Astrocyte of the spinal cord (primary cell): ENCODE data around the gene RPS3.
A peak's percentile ranks its signal among the peaks of the same experiment; 100 is the strongest.

Experiments used
- DNase-seq: peaks from one replicate; pipeline ENCODE4 v3.0.0; 2011; ENCODE audit warnings: low read depth, low spot score
- H3K4me3 ChIP-seq: 2 replicates; pipeline ENCODE4 v1.5.1; 2011; ENCODE audit warnings: low read depth, mild to moderate bottlenecking, low read length, moderate library complexity
- in situ Hi-C: cut with HindIII; loops from 2 replicates; pipeline ENCODE4 v1.10.0; 2017; ENCODE audit warnings: low sequenced_read_pairs
- TF ChIP-seq, protein P1 (sequence below): IDR thresholded peaks from 2 replicates; pipeline ENCODE4 v1.5.1; 2012; ENCODE audit warnings: low read depth, mild to moderate bottlenecking, low read length, inconsistent platforms

Gene RPS3

DNA sequence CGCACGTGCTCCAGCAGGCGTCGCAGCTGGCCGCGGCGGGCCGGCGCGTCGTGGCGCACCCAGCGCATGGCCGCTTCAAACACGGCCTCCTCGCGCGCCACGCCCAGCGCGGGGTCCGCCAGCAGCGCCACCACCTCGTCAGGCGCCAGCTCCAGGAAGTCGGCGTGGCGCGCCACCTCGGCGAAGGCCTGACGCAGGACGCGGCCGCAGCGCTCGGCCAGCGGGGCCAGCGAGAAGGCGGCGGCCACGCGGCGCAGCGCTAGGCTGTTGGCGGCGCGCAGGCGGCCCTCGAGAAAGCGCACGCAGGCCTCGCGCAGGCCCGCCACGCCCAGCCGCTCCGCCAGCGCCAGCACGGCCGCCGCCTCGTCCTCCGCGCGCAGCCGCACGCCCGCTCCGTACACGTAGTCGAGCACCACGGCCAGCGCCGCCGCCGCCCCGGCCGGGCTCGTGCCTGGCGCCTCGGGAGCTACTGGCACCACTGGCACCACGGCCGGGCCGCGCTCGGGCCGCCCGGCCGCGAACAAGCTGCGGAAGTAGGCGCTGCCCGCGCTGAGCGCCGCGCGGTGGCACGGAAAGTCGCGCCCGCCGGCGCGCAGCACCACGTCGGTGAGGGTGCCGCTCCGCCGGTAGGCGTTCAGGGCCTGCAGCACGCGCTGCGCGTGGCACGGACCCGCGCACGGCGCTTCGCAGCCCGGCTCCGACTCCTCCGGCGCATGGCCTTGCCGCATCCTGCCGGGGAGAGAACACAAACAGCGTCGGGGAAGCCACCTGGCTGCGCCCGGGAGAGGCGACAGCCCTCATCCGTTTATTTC, 30.8 kb downstream of the RPS3 start:
- TF ChIP-seq, protein P1, sequence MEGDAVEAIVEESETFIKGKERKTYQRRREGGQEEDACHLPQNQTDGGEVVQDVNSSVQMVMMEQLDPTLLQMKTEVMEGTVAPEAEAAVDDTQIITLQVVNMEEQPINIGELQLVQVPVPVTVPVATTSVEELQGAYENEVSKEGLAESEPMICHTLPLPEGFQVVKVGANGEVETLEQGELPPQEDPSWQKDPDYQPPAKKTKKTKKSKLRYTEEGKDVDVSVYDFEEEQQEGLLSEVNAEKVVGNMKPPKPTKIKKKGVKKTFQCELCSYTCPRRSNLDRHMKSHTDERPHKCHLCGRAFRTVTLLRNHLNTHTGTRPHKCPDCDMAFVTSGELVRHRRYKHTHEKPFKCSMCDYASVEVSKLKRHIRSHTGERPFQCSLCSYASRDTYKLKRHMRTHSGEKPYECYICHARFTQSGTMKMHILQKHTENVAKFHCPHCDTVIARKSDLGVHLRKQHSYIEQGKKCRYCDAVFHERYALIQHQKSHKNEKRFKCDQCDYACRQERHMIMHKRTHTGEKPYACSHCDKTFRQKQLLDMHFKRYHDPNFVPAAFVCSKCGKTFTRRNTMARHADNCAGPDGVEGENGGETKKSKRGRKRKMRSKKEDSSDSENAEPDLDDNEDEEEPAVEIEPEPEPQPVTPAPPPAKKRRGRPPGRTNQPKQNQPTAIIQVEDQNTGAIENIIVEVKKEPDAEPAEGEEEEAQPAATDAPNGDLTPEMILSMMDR = no peak
- peak; percentile 54 for DNase-seq
- peak overlapping the region; percentile 14 for H3K4me3 ChIP-seq
- in situ Hi-C loops = no loop called here

DNA sequence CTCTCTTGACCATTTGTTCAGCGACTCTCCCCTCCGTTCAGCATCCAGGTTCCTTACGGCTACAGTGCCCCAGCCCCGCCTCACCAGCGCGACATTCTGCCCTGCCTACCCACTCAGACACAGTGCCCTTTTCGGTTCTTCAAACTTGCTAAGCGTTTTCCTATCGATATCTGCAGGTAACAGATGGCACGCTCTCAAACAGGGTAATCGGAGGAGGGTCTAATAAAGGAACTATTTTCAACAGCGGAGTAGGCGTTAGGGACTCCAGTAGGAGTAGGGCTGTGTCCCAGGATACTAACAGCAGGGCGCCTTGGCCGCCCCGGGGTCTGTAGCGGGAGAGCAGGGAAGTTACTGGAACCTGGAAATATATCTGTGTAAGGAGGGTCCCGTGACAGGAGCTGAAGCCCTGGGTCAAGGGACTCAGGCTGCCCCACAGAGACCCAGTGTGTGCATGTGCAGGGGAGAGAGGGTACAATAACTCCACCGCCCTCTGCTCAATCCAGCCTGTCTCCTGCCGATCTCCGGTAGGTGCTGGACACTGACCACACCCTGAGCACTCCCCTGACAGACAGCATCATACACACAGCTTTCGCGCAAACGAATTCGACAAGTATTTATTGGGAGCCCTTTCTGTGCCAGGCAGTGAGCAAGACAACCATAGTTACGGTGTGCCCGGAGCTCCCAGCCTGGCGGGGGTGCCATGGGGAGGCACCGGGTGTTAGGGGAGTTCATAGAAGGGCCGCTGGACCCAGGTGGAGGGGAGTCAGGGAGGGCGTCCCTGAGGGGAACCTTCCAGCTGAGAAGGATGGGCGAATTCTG, 31.6 kb downstream of the RPS3 start:
- no peak for DNase-seq
- TF ChIP-seq, protein P1 = no peak
- H3K4me3 ChIP-seq = peak overlapping the region; percentile 14
- in situ Hi-C loops = no loop called here

DNA sequence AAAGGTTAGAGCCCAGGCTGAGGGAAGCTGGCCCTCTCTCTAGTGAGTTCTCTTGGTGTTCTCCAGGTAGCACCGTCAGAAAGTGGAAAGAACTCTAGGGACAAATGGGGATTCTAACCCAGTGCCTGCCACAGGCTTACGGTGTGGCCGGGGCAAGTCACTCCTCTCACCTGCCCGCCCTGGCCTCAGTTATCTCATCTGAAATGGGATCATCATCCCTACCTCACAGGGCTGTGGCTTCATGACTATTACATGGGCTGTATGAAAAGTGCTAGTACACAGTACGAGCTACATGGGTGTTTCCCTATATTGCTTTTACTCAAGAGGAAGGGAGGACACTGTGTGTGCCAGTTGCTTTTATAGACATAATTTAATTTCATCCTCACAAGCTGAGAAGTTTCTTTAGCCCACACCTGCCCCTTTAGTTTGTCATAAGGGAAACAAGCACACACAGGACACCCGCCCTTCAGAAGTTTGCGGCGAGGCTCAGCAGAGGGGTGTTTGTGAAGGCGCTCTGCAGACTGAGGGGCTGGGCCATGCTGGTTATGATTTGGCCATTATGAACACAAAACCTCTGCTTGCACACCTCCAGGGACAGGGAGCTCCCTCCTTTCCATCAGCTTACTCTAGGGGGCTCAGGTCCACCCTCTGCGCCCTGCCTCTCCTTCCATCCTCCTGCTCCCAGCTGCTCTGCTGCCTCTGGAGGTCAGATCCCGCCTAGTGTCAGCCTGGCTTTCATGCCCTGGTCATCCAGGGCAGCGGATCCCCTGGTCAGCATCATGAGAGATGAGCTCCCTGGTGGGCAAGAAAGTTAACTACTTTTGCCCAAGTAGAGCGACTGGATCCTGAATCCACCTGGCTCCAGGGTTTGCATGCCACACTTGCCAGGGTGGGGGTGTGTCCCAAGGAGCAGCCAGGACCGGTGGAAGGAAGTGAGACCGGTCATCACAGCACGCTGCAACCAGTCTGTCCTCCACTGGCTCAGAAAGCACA, 32.5 kb downstream of the RPS3 start:
- no peak overlapping the region for H3K4me3 ChIP-seq
- TF ChIP-seq, protein P1 = no peak
- in situ Hi-C loops = no loop called here
- no peak for DNase-seq

DNA sequence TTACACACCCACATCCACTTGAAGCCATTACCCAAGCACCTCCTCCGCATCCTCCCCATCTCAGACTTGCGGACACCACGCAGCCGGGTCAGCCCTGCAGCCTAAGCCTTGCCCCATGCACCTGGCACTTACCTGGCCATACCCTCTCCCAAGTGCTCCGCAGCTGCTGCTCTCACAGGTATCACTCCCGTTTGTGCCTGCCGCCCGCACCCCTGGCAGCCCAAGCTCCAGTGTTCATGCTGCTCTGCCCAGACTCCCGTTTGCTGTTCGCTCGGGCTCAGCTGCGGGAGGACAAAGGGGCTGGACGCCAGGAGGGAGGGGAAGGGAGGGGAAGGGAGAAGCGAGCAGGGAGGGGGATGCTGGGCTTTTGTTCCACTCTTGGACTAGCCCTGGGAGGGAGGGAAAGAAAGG, 33.6 kb downstream of the RPS3 start, which contains the start of gene KLHL35:
TSS of gene KLHL35 (minus strand) at position 293 of the 411 bp plus-strand sequence. CDS start 2,574 bp downstream, outside the sequence.
- no peak for DNase-seq
- TF ChIP-seq, protein P1 = no peak
- no peak within 1 kb of the TSS for H3K4me3 ChIP-seq
- in situ Hi-C loops = no loop called here

DNA sequence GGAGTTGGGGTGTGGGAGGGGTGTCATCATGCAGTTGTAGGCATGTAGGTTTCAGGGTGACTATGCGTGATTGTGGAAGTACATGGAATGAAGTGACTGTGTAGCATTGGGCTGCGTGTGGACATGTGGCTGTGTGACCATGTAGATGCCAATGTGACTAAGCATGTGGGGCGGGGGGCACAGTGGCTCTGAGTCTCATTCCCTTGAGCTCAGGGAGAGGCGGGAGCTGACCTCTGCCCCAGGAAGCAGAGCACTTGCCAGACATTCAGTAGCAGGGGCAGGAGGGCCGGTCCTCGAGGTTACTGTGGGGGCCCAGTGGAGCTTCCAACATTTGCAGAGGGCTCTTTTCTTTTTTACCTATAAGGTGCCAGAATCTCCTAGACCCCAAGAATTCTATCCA, 34.1 kb downstream of the RPS3 start:
- TF ChIP-seq, protein P1 = no peak
- no peak for DNase-seq
- in situ Hi-C loops = no loop called here
- no peak overlapping the region for H3K4me3 ChIP-seq

DNA sequence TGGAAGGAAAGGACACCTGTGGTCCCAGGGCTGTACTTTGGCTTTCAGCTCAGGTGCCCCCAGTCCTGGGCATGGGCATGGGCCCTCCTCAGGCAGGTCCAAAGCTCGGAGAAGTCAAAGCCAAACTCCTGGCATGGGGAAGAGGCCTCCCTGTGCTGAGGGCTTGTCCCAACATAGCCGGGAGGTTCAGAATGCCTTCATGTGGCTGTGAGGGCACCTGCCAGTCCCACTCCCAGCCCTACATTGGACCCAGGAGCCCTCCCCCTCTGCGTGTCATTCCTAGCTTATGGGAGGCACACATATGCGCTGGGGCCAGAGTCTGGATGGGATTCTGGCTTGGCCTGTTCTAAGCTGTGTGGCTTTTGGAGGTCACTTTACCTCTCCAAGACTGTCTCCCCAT, 34.7 kb downstream of the RPS3 start:
- TF ChIP-seq, protein P1 = no peak
- in situ Hi-C loops = no loop called here
- no peak for DNase-seq
- no peak overlapping the region for H3K4me3 ChIP-seq
